ENCODE data around the gene MTARC2. TPM values are rescaled to one million over a fixed set of nuclear protein-coding genes. Genes with fewer than 3 reads are reported as not detected.

Gene MTARC2
- total and polyA plus RNA-seq, 2 of the 13 experiments (the other 11 are each of a cell fraction or from before 2014, with no cell fraction given) = 8.5 to 10.1 TPM

GRCh38 chr1:220710333-220710732 lies 37.8 kb upstream of the MTARC2 start:
- no peak for FAIRE-seq
- in situ Hi-C loops (cut with HindIII; ENCODE audit: extremely low pct_ligation_motif_present, low pct_unique_long_range_greater_than_20kb) = no loop called here
- no peak overlapping the region for H2AFZ ChIP-seq (ENCODE audit: low read length)
- ATAC-seq = no peak
- H3K9me3 ChIP-seq (ENCODE audit: low read length) = no peaks in the 10 kb centered on the region
- no peaks in the 10 kb centered on the region for H3K27me3 ChIP-seq (ENCODE audit: control insufficient read depth in 1 of 2, insufficient read depth in 2 of 2, low read length in 2 of 2)
- ChIA-PET POLR2A (interaction anchor here (1.0 to 1.2 kb wide), 3 partner anchors 12 to 38 kb away, joined by 3 read pairs; partner anchors contain the start of gene MTARC2), CTCF (ENCODE audit: low intra/inter-chr PET ratio, low total read pairs) (no interaction called here)
- H3K27ac ChIP-seq (ENCODE audit: extremely low read length, insufficient read depth, low read length) = no peak overlapping the region
- no peak overlapping the region for H3K9ac ChIP-seq (ENCODE audit: insufficient read depth, low read depth, low read length)
- no peaks in the 10 kb centered on the region for H4K20me1 ChIP-seq (ENCODE audit: insufficient read depth, low read length)
- intact Hi-C loops (cut with micrococcal nuclease; ENCODE audit: unreplicated experiment) = no loop called here
- H3K4me3 ChIP-seq (replicated peaks in 1 of 3; ENCODE audit: insufficient read depth in 1 of 3, low read depth in 2 of 3, low read length in 3 of 3) = no peak overlapping the region
- no TSS peak for BruUV-seq (replicated peaks)
- no peaks in the 10 kb centered on the region for H3K79me2 ChIP-seq (ENCODE audit: insufficient read depth, low read length)
- no peak for TF ChIP-seq ZBTB37 (CRISPR knock-in tag; IDR thresholded peaks at IDR 0.05)
- TF ChIP-seq MIXL1 (CRISPR knock-in tag; IDR thresholded peaks at IDR 0.05) = no peak
- no peak for TF ChIP-seq SNAPC5 (CRISPR knock-in tag; IDR thresholded peaks at IDR 0.05; ENCODE audit: borderline replicate concordance)
- TF ChIP-seq, protein P1, sequence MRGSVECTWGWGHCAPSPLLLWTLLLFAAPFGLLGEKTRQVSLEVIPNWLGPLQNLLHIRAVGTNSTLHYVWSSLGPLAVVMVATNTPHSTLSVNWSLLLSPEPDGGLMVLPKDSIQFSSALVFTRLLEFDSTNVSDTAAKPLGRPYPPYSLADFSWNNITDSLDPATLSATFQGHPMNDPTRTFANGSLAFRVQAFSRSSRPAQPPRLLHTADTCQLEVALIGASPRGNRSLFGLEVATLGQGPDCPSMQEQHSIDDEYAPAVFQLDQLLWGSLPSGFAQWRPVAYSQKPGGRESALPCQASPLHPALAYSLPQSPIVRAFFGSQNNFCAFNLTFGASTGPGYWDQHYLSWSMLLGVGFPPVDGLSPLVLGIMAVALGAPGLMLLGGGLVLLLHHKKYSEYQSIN (CRISPR knock-in tag; IDR thresholded peaks at IDR 0.05; ENCODE audit: borderline replicate concordance) = no peak
- TF ChIP-seq ZNF580 (CRISPR knock-in tag; IDR thresholded peaks at IDR 0.05; ENCODE audit: borderline replicate concordance, low read depth) = no peak
- WGBS (ENCODE audit: low lambda C conversion rate) = 89% methylated on average over 4 of the region's 4 CpGs
- no peak overlapping the region for H3K4me2 ChIP-seq (ENCODE audit: low read depth, low read length)
- H3K36me3 ChIP-seq (replicated peaks in 1 of 2; ENCODE audit: control insufficient read depth in 1 of 2, insufficient read depth in 2 of 2, low read length in 2 of 2) = no peaks in the 10 kb centered on the region
- peaks cover 71% of the 10 kb centered on the region for H3K4me1 ChIP-seq (ENCODE audit: insufficient read depth, low read length)
- no peak for DNase-seq (ENCODE audit: low spot score)

All from HepG2 (cell line).